ENCODE measurements around the gene PRICKLE3.
"Not testable (repeated sequence)": the region's sequence is repeated elsewhere in the genome, so short reads cannot be mapped to it uniquely, and the experiment has no call there.

Gene PRICKLE3

GRCh38 chrX:49148390-49149100, 37.6 kb downstream of the PRICKLE3 start:
- DNase-seq, H3K9me3 Mint-ChIP-seq, H3K36me3 Mint-ChIP-seq, H3K4me1 Mint-ChIP-seq, H3K27me3 Mint-ChIP-seq, H3K27ac Mint-ChIP-seq, H3K4me3 Mint-ChIP-seq, CTCF ChIA-PET: not testable (repeated sequence)

GRCh38 chrX:49147936-49148335, 38.2 kb downstream of the PRICKLE3 start:
- Mint-ChIP-seq H3K27ac (no peak overlapping the region), H3K4me1 (no peaks in the 10 kb centered on the region), H3K9me3 (no peaks in the 10 kb centered on the region), H3K27me3 (no peaks in the 10 kb centered on the region), H3K4me3 (no peak overlapping the region), H3K36me3 (no peaks in the 10 kb centered on the region)
- CTCF ChIA-PET, result no interaction called here
- no peak for DNase-seq

- no peak overlapping the region for H3K4me3 Mint-ChIP-seq
- CTCF ChIA-PET, result no interaction called here
- H3K4me1 Mint-ChIP-seq, result no peaks in the 10 kb centered on the region
- no peaks in the 10 kb centered on the region for H3K36me3 Mint-ChIP-seq
- H3K9me3 Mint-ChIP-seq, result no peaks in the 10 kb centered on the region
- H3K27me3 Mint-ChIP-seq, result no peaks in the 10 kb centered on the region
- H3K27ac Mint-ChIP-seq, result no peak overlapping the region
- no peak for DNase-seq
Measured at GRCh38 chrX:49147282-49147681, 38.9 kb downstream of the PRICKLE3 start.

GRCh38 chrX:49143154-49143553, 43.0 kb downstream of the PRICKLE3 start:
- peaks cover 13% of the 10 kb centered on the region for H3K9me3 Mint-ChIP-seq
- CTCF ChIA-PET, result interaction anchor here (1.1 to 2.6 kb wide), 2 partner anchors 13 to 19 kb away, joined by 3 to 10 read pairs; no protein-coding TSS in a partner anchor
- not testable (repeated sequence) for DNase-seq, H3K36me3 Mint-ChIP-seq, H3K4me3 Mint-ChIP-seq, H3K27me3 Mint-ChIP-seq, H3K27ac Mint-ChIP-seq, H3K4me1 Mint-ChIP-seq

DNA sequence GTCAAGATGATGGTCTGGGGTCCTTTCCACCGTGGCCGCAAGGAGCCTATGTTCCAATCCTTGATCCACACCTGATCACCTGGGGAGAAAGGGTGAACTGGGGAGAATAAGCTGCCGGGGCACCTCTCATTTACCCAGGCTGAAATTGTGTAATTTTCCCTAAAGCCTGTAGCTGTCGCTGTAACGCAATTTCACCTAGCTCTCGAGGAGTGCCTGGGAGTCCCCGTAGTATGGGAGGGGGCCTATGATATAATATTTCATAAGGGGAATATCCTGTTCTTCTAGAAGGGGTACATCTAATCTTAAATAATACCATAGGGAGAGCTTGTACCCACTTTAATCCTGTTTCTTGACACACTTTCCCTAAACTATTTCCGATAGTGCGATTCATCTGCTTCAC, 43.9 kb downstream of the PRICKLE3 start:
- peaks cover 13% of the 10 kb centered on the region for H3K9me3 Mint-ChIP-seq
- not testable (repeated sequence) for H3K4me3 Mint-ChIP-seq, H3K4me1 Mint-ChIP-seq, H3K27ac Mint-ChIP-seq, H3K36me3 Mint-ChIP-seq, DNase-seq, H3K27me3 Mint-ChIP-seq
- CTCF ChIA-PET, result interaction anchor here (0.6 to 2.6 kb wide), 5 partner anchors 11 to 656 kb away, joined by 3 to 10 read pairs (median 3); no protein-coding TSS in a partner anchor

GRCh38 chrX:49139713-49140112, 46.5 kb downstream of the PRICKLE3 start:
- peaks cover 3% of the 10 kb centered on the region for H3K36me3 Mint-ChIP-seq
- H3K4me3 Mint-ChIP-seq, result no peak overlapping the region

GRCh38 chrX:49137492-49137891, 48.7 kb downstream of the PRICKLE3 start:
- CTCF ChIA-PET, result no interaction called here
- no peaks in the 10 kb centered on the region for H3K27me3 Mint-ChIP-seq
- no peak overlapping the region for H3K27ac Mint-ChIP-seq
- H3K4me3 Mint-ChIP-seq, result no peak overlapping the region
- H3K36me3 Mint-ChIP-seq, result peaks cover 3% of the 10 kb centered on the region
- H3K4me1 Mint-ChIP-seq, result no peaks in the 10 kb centered on the region
- no peak for DNase-seq
- H3K9me3 Mint-ChIP-seq, result peaks cover 13% of the 10 kb centered on the region

More at GRCh38 chrX:49139713-49140112, 46.5 kb downstream of the PRICKLE3 start:
- H3K4me1 Mint-ChIP-seq, result no peaks in the 10 kb centered on the region
- no peak overlapping the region for H3K27ac Mint-ChIP-seq
- no peaks in the 10 kb centered on the region for H3K27me3 Mint-ChIP-seq
- no peak for DNase-seq
- peaks cover 13% of the 10 kb centered on the region for H3K9me3 Mint-ChIP-seq
- CTCF ChIA-PET, result no interaction called here

DNA sequence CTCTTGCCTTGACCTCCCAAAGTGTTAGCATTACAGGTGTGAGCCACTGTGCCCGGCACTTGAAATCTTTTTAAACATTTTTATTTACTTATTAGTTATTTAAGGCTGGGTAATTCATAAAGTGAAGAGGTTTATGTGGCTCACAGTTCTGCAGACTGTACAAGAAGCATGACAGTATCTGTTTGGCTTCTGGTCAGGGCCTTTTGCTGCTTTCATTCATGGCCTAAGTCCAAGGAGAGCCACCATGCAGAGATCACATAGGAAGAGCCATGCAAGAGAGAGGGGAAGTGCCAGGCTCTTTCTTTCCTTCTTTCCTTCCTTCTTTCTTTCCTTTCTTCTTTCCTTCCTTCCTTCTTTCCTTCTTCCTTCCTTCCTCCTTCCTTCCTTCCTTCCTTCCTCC, 52.4 kb downstream of the PRICKLE3 start:
- Mint-ChIP-seq H3K27me3 (no peaks in the 10 kb centered on the region), H3K9me3 (no peaks in the 10 kb centered on the region), H3K4me1 (peaks cover 4% of the 10 kb centered on the region), H3K36me3 (no peaks in the 10 kb centered on the region), H3K27ac (no peak overlapping the region), H3K4me3 (no peak overlapping the region)
- CTCF ChIA-PET, result no interaction called here
- no peak for DNase-seq

DNA sequence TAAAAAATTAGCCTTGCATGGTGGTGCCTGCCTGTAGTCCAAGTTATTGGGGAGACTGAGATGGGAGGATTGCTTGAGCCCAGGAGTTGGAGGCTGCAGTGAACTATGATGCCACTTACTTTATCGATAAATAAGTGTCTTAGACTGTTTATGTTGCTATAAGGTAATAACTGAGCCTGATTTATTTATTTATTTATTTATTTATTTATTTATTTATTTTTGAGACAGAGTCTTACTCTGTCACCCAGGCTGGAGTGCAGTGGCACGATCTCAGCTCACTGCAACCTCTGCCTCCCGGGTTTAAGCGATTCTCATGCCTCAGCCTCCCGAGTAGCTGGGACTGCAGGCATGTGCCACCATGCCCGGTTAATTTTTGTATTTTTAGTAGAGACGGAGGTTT, 53.9 kb downstream of the PRICKLE3 start:
- not testable (repeated sequence) for H3K4me3 Mint-ChIP-seq, H3K9me3 Mint-ChIP-seq, H3K27ac Mint-ChIP-seq, H3K36me3 Mint-ChIP-seq, H3K27me3 Mint-ChIP-seq, H3K4me1 Mint-ChIP-seq, DNase-seq
- CTCF ChIA-PET, result interaction anchor here (1.2 kb wide), 1 partner anchor 18 kb away, joined by 3 read pairs; no protein-coding TSS in a partner anchor

- no peak overlapping the region for H3K27ac Mint-ChIP-seq
- CTCF ChIA-PET, result no interaction called here
- H3K36me3 Mint-ChIP-seq, result no peaks in the 10 kb centered on the region
- peaks cover 4% of the 10 kb centered on the region for H3K4me1 Mint-ChIP-seq
- DNase-seq, result no peak
- no peaks in the 10 kb centered on the region for H3K9me3 Mint-ChIP-seq
- H3K27me3 Mint-ChIP-seq, result no peaks in the 10 kb centered on the region
- no peak overlapping the region for H3K4me3 Mint-ChIP-seq
Measured at GRCh38 chrX:49129427-49129826, 56.7 kb downstream of the PRICKLE3 start.

DNA sequence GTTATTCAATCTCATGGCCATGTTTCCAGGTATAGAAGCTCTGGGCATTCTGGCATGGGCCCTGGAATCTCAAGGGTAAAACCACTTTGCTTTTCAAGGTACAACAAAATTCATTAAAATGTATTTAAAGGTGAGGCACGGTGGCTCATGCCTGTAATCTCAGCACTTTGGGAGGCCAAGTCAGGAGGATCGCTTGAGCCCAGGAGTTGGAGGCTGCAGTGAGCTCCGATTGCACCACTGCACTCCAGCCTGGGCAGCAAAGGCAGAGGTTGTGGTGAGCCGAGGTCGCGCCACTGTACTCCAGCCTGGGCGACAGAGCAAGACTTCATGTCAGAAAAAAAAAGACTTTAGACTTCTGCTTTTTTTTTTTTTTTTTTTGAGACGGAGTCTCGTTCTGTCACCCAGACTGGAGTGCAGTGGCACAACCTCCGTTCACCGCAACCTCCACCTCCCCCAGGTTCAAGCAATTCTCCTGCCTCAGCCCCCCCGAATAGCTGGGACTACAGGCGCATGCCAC, 58.4 kb downstream of the PRICKLE3 start:
- CTCF ChIA-PET, H3K27ac Mint-ChIP-seq, DNase-seq, H3K36me3 Mint-ChIP-seq, H3K4me3 Mint-ChIP-seq, H3K27me3 Mint-ChIP-seq, H3K9me3 Mint-ChIP-seq: not testable (repeated sequence)
- H3K4me1 Mint-ChIP-seq, result peaks cover 18% of the 10 kb centered on the region
